Left lung (tissue), 10 donors: ENCODE results near the gene KHK. TPM values are rescaled to one million over a fixed set of nuclear protein-coding genes. Genes with fewer than 3 reads are reported as not detected.
A peak's percentile ranks its signal among the peaks of the same experiment; 100 is the strongest.

Experiments used
- ATAC-seq: fragments of 200-7000 bp; cut with Tn5 transposase; one replicate; pipeline ENCODE4 v1.9.1; 2020; ENCODE audit warnings: moderate library complexity
- DNase-seq, 4 donors: peaks; one replicate each; pipeline ENCODE4 v3.0.0-alpha.2; 2013 to 2020
- H3K27ac ChIP-seq, 2 donors: fragments of 200-600 bp; sonication (generic) in 1 of 2; one replicate each; pipeline versions ENCODE4 v1.5.0 to v1.8.0; 2020 to 2021
- H3K27me3 ChIP-seq, 2 donors: fragments of 200-600 bp; sonication (generic) in 1 of 2; one replicate each; pipeline versions ENCODE4 v1.5.0 to v1.8.0; 2020 to 2021
- H3K36me3 ChIP-seq, 2 donors: fragments of 200-600 bp; sonication (generic) in 1 of 2; one replicate each; pipeline versions ENCODE4 v1.5.0 to v1.8.0; 2020 to 2021
- H3K4me1 ChIP-seq, 2 donors: fragments of 200-600 bp; one replicate each; pipeline ENCODE4 v1.8.0; 2021
- H3K4me3 ChIP-seq, 2 donors: fragments of 200-600 bp; sonication (generic) in 1 of 2; one replicate each; pipeline versions ENCODE4 v1.5.0 to v1.8.0; 2020 to 2021; ENCODE audit warnings: mild to moderate bottlenecking in 1 of 2
- H3K9me3 ChIP-seq, 2 donors: fragments of 200-600 bp; sonication (generic) in 1 of 2; one replicate each; pipeline versions ENCODE4 v1.5.0 to v1.8.0; 2020 to 2021
- intact Hi-C, 2 donors: fragments of 100-400 bp; cut with DNase I; formaldehyde crosslinking; loops; one replicate each; pipeline versions ENCODE4 v1.11.2 to v1.14.2; 2022
- polyA plus RNA-seq, 6 donors: library from polyadenylated mRNA; unstranded; fragments of 120-200 nt; gene quantifications; one replicate each; pipeline ENCODE4 v1.2.1, GENCODE V29; 2013; ENCODE audit not compliant: insufficient read length in 6 of 6
- total RNA-seq, 2 donors: library from RNA; stranded (reverse); fragmentation: NEBNext Ultra II Directional; extraction: Animal tissue kit (Norgen Biotek cat#: 25700); gene quantifications; one replicate each; pipeline ENCODE4 v1.2.1, GENCODE V29; 2021
- TF ChIP-seq, protein P1 (sequence below), 2 donors: fragments of 200-600 bp; sonication (generic) in 1 of 2; IDR thresholded peaks; one replicate each; pipeline versions ENCODE4 v1.5.0 to v1.8.0; 2021; ENCODE audit warnings: antibody characterized with exemption in 2 of 2
- donor health status: DM: no; HTN: yes; CAD: no.
- donor health status: DM: no; HTN: no; CAD: no.

Gene KHK
- total and polyA plus RNA-seq, 8 donors, result 3.8 to 11.5 (median 4.6) TPM

DNA sequence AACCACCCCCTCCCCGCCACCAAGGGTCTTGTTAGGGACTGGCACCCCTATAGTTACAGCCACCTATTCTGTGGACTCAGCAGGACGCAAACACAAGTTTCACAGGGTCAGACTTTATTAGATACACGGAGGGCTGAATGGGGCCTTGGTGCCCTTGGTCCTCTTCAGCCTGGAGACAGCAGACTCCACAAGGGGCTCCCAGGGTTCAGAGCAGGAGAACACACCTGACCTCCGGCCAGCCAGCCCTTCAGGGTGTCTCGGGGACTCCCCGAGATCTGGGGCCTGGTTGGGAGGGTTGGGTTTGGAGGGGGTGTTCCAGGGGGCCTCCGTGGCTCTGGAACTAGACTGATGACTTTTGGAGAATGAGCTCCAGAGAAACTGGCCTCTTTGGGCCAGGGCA lies 50.2 kb downstream of the KHK start:
- Histone ChIP-seq H3K4me1 (peaks cover 9 to 16% of the 10 kb centered on the region in 2 donors), H3K9me3 (no peaks in the 10 kb centered on the region), H3K27me3 (peaks cover 0 to 5% of the 10 kb centered on the region in 2 donors), H3K27ac (no peak overlapping the region), H3K4me3 (no peak overlapping the region), H3K36me3 (peaks cover 0 to 10% of the 10 kb centered on the region in 2 donors)
- no peak for ATAC-seq
- intact Hi-C loops, result no loop called here
- TF ChIP-seq, protein P1, sequence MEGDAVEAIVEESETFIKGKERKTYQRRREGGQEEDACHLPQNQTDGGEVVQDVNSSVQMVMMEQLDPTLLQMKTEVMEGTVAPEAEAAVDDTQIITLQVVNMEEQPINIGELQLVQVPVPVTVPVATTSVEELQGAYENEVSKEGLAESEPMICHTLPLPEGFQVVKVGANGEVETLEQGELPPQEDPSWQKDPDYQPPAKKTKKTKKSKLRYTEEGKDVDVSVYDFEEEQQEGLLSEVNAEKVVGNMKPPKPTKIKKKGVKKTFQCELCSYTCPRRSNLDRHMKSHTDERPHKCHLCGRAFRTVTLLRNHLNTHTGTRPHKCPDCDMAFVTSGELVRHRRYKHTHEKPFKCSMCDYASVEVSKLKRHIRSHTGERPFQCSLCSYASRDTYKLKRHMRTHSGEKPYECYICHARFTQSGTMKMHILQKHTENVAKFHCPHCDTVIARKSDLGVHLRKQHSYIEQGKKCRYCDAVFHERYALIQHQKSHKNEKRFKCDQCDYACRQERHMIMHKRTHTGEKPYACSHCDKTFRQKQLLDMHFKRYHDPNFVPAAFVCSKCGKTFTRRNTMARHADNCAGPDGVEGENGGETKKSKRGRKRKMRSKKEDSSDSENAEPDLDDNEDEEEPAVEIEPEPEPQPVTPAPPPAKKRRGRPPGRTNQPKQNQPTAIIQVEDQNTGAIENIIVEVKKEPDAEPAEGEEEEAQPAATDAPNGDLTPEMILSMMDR (IDR thresholded peaks at IDR 0.05), result no peak
- DNase-seq, result no peak

DNA sequence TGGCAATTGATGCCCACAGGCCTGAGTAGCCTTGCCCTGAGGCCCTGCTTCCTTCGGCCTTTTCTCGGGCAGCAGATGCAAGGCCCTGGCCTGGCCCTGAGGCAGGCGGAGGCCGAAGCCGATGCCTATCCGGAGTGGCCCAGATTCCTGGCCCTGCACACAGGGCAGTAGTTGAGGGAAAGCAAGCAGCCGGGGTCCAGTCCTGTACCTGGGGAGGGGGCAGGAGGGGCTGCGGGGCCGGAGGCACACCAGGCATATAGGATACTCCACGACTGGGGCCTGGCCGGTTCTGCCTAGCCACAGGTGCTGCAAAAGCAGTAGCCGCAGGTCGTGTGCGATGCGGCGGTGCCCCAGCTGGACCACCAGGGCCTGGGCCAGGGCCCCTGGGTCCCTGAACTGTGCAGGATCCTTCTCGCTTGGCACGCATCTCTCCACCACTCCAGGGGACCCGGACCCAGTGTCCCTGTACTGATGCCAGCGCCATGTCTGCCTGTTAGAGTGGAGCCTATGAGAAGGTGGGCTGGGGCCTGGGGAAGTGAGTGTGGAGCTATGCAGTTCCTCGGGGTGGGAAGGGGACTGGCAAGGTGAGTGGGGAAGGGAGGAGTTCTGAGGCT lies 50.9 kb downstream of the KHK start:
- ATAC-seq (no peak), DNase-seq (peak in 1 of 4 donors; percentile 75)
- TF ChIP-seq, protein P1 (IDR thresholded peaks at IDR 0.05), result no peak
- Histone ChIP-seq H3K9me3 (no peaks in the 10 kb centered on the region), H3K4me3 (no peak overlapping the region), H3K36me3 (peaks cover 0 to 3% of the 10 kb centered on the region in 2 donors), H3K27me3 (peaks cover 0 to 12% of the 10 kb centered on the region in 2 donors), H3K27ac (no peak overlapping the region), H3K4me1 (peaks cover 9 to 16% of the 10 kb centered on the region in 2 donors)
- intact Hi-C loops, result no loop called here

DNA sequence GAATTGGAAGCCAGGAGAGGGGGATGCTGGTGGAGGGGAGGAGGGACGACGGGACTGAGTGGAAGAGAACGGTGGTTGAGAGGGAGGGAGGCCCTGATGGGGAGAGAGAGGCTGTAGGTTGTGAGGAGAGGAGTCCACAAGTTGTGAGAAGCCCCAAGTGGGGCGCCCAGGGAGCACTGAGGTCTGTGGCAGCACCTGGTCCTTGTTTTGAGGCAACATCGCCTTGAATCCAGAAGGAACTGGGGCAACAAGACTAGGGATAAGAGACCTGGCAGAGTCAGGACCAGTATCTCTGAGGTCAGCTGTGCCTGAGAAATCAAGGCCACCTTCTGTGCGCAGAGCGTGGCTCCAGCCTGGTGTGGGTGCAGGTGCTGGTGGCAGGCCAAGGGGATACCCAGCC lies 51.5 kb downstream of the KHK start:
- Histone ChIP-seq H3K4me3 (no peak overlapping the region), H3K4me1 (peaks cover 6 to 10% of the 10 kb centered on the region in 2 donors), H3K9me3 (no peaks in the 10 kb centered on the region), H3K27ac (no peak overlapping the region), H3K27me3 (peaks cover 0 to 14% of the 10 kb centered on the region in 2 donors), H3K36me3 (no peaks in the 10 kb centered on the region)
- ATAC-seq, result no peak
- DNase-seq, result no peak
- TF ChIP-seq, protein P1 (IDR thresholded peaks at IDR 0.05), result no peak
- intact Hi-C loops, result no loop called here

DNA sequence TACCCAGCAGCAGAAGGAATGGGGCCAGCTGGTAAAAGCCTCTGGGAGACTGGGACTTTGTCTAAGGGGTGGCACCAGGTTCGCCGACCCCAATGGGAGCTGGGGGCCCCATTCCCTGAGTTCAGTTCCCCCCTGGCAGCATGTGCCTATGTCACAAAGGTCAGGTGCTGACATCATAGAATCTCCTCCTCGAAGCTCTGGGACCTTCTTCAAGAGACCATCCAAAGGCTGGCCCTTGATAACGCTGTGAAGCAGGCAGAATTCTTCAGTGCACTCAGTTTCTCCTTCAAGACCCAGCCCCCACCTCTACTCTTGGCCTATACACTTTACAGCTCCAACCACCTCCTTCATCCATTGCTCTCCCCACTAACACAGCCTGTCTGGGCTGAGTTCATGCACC lies 52.7 kb downstream of the KHK start, which contains the start of gene PRR30:
TSS of gene PRR30 (minus strand) at position 101 of the 400 bp plus-strand sequence. CDS start 1,081 bp downstream, outside the sequence.
- intact Hi-C loops, result no loop called here
- no peak within 1 kb of the TSS for H3K4me3 ChIP-seq
- DNase-seq (no peak), ATAC-seq (no peak)
- TF ChIP-seq, protein P1 (IDR thresholded peaks at IDR 0.05), result no peak
- no peaks in the 10 kb centered on the region for H3K4me1 ChIP-seq
- peaks cover 0 to 14% of the 10 kb centered on the region in 2 donors for H3K27me3 ChIP-seq
- no peaks in the 10 kb centered on the region for H3K36me3 ChIP-seq
- H3K27ac ChIP-seq, result no peak within 1 kb of the TSS
- no peaks in the 10 kb centered on the region for H3K9me3 ChIP-seq

DNA sequence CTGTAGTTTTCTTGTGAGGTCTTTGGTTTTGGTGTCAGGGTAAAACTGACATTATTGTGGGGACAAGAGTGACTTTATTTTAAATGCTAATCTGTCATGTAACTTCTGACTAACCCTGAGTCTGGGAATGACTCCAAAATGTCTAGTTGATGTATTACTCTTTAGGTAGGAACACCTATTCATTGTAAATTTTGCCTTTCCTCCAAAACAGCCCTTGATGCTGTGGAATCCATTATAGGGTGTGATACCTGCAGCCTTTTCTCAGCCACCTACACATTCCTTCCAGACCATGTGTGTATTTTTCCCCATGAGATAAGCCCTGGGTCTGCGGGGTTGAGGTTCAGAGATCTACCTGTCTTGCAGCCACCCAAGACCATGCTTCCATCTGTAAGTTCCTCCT lies 56.7 kb downstream of the KHK start:
- H3K4me1 ChIP-seq, result no peaks in the 10 kb centered on the region
- DNase-seq, result no peak
- H3K27me3 ChIP-seq, result peaks cover 0 to 14% of the 10 kb centered on the region in 2 donors
- no peak overlapping the region for H3K4me3 ChIP-seq
- H3K27ac ChIP-seq, result no peak overlapping the region
- no peak for ATAC-seq
- no peaks in the 10 kb centered on the region for H3K36me3 ChIP-seq
- TF ChIP-seq, protein P1 (IDR thresholded peaks at IDR 0.05), result no peak
- intact Hi-C loops, result no loop called here
- no peaks in the 10 kb centered on the region for H3K9me3 ChIP-seq
